GM23338 (cell line): ENCODE measurements around the gene PRTFDC1. TPM values are rescaled to one million over a fixed set of nuclear protein-coding genes. Genes with fewer than 3 reads are reported as not detected.

Experiments
- ATAC-seq: fragments of 200-7000 bp; cut with Tn5 transposase; 3 replicates; pipeline ENCODE4 v1.9.1; 2020
- DNase-seq: peaks from one replicate; pipeline ENCODE4 v3.0.0-alpha.2; 2015; ENCODE audit warnings: low spot score
- H2AFZ ChIP-seq: fragments of 200-600 bp; sonication (generic); 2 replicates; pipeline ENCODE4 v1.8.0; 2016; ENCODE audit warnings: antibody characterized with exemption, mild to moderate bottlenecking, moderate library complexity
- H3F3A ChIP-seq: fragments of 200-600 bp; sonication (generic); replicated peaks from 2 replicates; pipeline ENCODE4 v1.8.0; 2017; ENCODE audit warnings: antibody characterized with exemption, mixed run types, low read depth
- H3K27ac ChIP-seq: fragments of 200-600 bp; sonication (generic); 2 replicates; pipeline ENCODE4 v1.6.1; 2016; ENCODE audit warnings: low read depth
- H3K27me3 ChIP-seq: fragments of 200-600 bp; sonication (generic); 2 replicates; pipeline ENCODE4 v1.8.0; 2016; ENCODE audit warnings: mild to moderate bottlenecking, mixed run types, moderate library complexity; ENCODE audit not compliant: insufficient read depth
- H3K36me3 ChIP-seq: fragments of 200-600 bp; sonication (generic); 2 replicates; pipeline ENCODE4 v1.8.0; 2016; ENCODE audit warnings: mild to moderate bottlenecking; ENCODE audit not compliant: insufficient read depth
- H3K4me1 ChIP-seq: fragments of 200-600 bp; sonication (generic); 2 replicates; pipeline ENCODE4 v1.8.0; 2016; ENCODE audit warnings: mild to moderate bottlenecking, moderate library complexity; ENCODE audit not compliant: insufficient read depth
- H3K4me2 ChIP-seq: fragments of 200-600 bp; sonication (generic); 2 replicates; pipeline ENCODE4 v1.7.1; 2017; ENCODE audit warnings: mixed run types
- H3K4me3 ChIP-seq: fragments of 200-600 bp; sonication (generic); 2 replicates; pipeline ENCODE4 v1.6.1; 2016; ENCODE audit warnings: mixed run types
- H3K79me2 ChIP-seq: fragments of 200-600 bp; sonication (generic); replicated peaks from 2 replicates; pipeline ENCODE4 v1.8.0; 2017; ENCODE audit warnings: mild to moderate bottlenecking; ENCODE audit not compliant: insufficient read depth
- H3K9me2 ChIP-seq: fragments of 200-600 bp; sonication (generic); 2 replicates; pipeline ENCODE4 v1.8.0; 2017; ENCODE audit not compliant: insufficient read depth
- H4K20me1 ChIP-seq: fragments of 200-600 bp; sonication (generic); replicated peaks from 2 replicates; pipeline ENCODE4 v1.8.0; 2017; ENCODE audit warnings: mild to moderate bottlenecking; ENCODE audit not compliant: insufficient read depth
- H3K27ac Mint-ChIP-seq: 2 replicates; pipeline ENCODE4 v1.8.0; 2020; ENCODE audit warnings: inconsistent platforms, mild to moderate bottlenecking, moderate library complexity, mixed read lengths
- H3K27me3 Mint-ChIP-seq: 3 replicates; pipeline ENCODE4 v1.8.0; 2022; ENCODE audit warnings: low read depth, mild to moderate bottlenecking, moderate library complexity, mixed read lengths, inconsistent platforms; ENCODE audit not compliant: insufficient read depth, poor library complexity
- H3K36me3 Mint-ChIP-seq: 3 replicates; pipeline ENCODE4 v1.8.0; 2021; ENCODE audit warnings: low read depth, mild to moderate bottlenecking, inconsistent platforms, moderate library complexity, mixed read lengths
- H3K4me1 Mint-ChIP-seq: 3 replicates; pipeline ENCODE4 v1.8.0; 2020; ENCODE audit warnings: mild to moderate bottlenecking, inconsistent platforms, mixed read lengths
- H3K4me3 Mint-ChIP-seq: 3 replicates; pipeline ENCODE4 v1.8.0; 2021; ENCODE audit warnings: moderate library complexity, mild to moderate bottlenecking, inconsistent platforms, mixed read lengths
- H3K9me3 Mint-ChIP-seq: 3 replicates; pipeline ENCODE4 v1.8.0; 2020; ENCODE audit warnings: moderate library complexity, mild to moderate bottlenecking, inconsistent platforms, mixed read lengths
- CREB1 ChIP-seq: fragments of 250-450 bp; sonication (Bioruptor Pico); IDR thresholded peaks from 2 replicates; pipeline ENCODE4 v1.5.0; 2020; ENCODE audit warnings: low read depth, mild to moderate bottlenecking, moderate library complexity
- CTCF ChIP-seq, 2 experiments: fragments of 200-600 bp in 1 of 2; sonication (generic) in 1 of 2; conservative IDR thresholded peaks; 2 replicates each; pipeline versions ENCODE4 v1.5.1 to v1.6.1; 2016 to 2017; ENCODE audit warnings: antibody characterized with exemption in 2 of 2, low read depth in 2 of 2, mild to moderate bottlenecking in 2 of 2, moderate library complexity in 1 of 2
- ETS1 ChIP-seq: IDR thresholded peaks from 2 replicates; pipeline ENCODE4 v1.6.1; 2016; ENCODE audit warnings: antibody characterized with exemption
- EZH2 ChIP-seq: fragments of 200-600 bp; sonication (generic); IDR thresholded peaks from one replicate; pipeline ENCODE4 v1.8.0; 2017; ENCODE audit warnings: antibody characterized with exemption, mild to moderate bottlenecking, low read depth; ENCODE audit not compliant: unreplicated experiment
- EZH2phosphoT487 ChIP-seq: fragments of 200-600 bp; sonication (generic); IDR thresholded peaks from one replicate; pipeline ENCODE4 v1.8.1; 2018; ENCODE audit warnings: antibody characterized with exemption; ENCODE audit not compliant: unreplicated experiment
- JUNB ChIP-seq: IDR thresholded peaks from one replicate; pipeline ENCODE4 v1.6.1; 2016; ENCODE audit warnings: antibody characterized with exemption; ENCODE audit not compliant: unreplicated experiment
- NANOG ChIP-seq: IDR thresholded peaks from 2 replicates; pipeline ENCODE4 v1.6.1; 2016; ENCODE audit warnings: antibody characterized with exemption, borderline replicate concordance
- POLR2AphosphoS5 ChIP-seq: IDR thresholded peaks from 2 replicates; pipeline ENCODE4 v1.6.1; 2016; ENCODE audit warnings: antibody characterized with exemption, low read depth
- REST ChIP-seq: IDR thresholded peaks from one replicate; pipeline ENCODE4 v1.6.1; 2018; ENCODE audit warnings: antibody characterized with exemption; ENCODE audit not compliant: unreplicated experiment
- STAT1 ChIP-seq: IDR thresholded peaks from one replicate; pipeline ENCODE4 v1.6.1; 2016; ENCODE audit warnings: antibody characterized with exemption; ENCODE audit not compliant: unreplicated experiment
- ZNF114 ChIP-seq: fragments of 250-450 bp; sonication (Bioruptor Pico); IDR thresholded peaks from 2 replicates; pipeline ENCODE4 v1.5.0; 2020; ENCODE audit warnings: mild to moderate bottlenecking, moderate library complexity
- ZNF331 ChIP-seq: fragments of 250-450 bp; sonication (Bioruptor Pico); IDR thresholded peaks from 2 replicates; pipeline ENCODE4 v1.5.0; 2020; ENCODE audit warnings: low read depth, mild to moderate bottlenecking, moderate library complexity
- ZNF462 ChIP-seq: fragments of 250-450 bp; sonication (Bioruptor Pico); IDR thresholded peaks from 2 replicates; pipeline ENCODE4 v1.5.0; 2020; ENCODE audit warnings: mild to moderate bottlenecking, moderate library complexity
- polyA plus RNA-seq: library from polyadenylated mRNA; unstranded; fragments of >200 nt; fragmentation: Nextera tagmentation; extraction: Ambion mirVana; gene quantifications from 2 replicates; pipeline ENCODE4 v1.2.1, GENCODE V29; 2016
- total RNA-seq: library from RNA; depleted of rRNA; stranded (reverse); fragments of >200 nt; shearing (Covaris generic); gene quantifications from 2 replicates; pipeline ENCODE4 v1.2.3, GENCODE V29; 2014

Gene PRTFDC1
- total and polyA plus RNA-seq, 2 experiments from 2014 or later, result 7.9 to 9.1 TPM

- no peaks in the 10 kb centered on the region for H3K9me2 ChIP-seq
- H3K79me2 ChIP-seq, result no peaks in the 10 kb centered on the region
- H4K20me1 ChIP-seq, result no peaks in the 10 kb centered on the region
- H3K4me1 Mint-ChIP-seq, result peaks cover 32% of the 10 kb centered on the region
- H2AFZ ChIP-seq, result no peak overlapping the region
- no peak for ATAC-seq
- no peaks in the 10 kb centered on the region for H3F3A ChIP-seq
- H3K27ac ChIP-seq, result no peak overlapping the region
- H3K27me3 Mint-ChIP-seq, result peaks cover 5% of the 10 kb centered on the region
- H3K9me3 Mint-ChIP-seq, result no peaks in the 10 kb centered on the region
- H3K4me3 ChIP-seq, result no peak overlapping the region
- TF ChIP-seq JUNB (no peak), ZNF462 (CRISPR knock-in tag) (no peak), ZNF331 (CRISPR knock-in tag) (no peak), ETS1 (no peak), EZH2phosphoT487 (no peak), CTCF (conservative IDR thresholded peaks at IDR 0.05; ENCODE audit: low read depth in 2 of 2) (no peak), NANOG (no peak), REST (no peak), STAT1 (no peak), POLR2AphosphoS5 (no peak), CREB1 (CRISPR knock-in tag) (no peak), EZH2 (no peak), ZNF114 (CRISPR knock-in tag) (no peak)
- H3K27me3 ChIP-seq, result no peaks in the 10 kb centered on the region
- no peak for DNase-seq
- H3K4me1 ChIP-seq, result peaks cover 38% of the 10 kb centered on the region
- H3K36me3 Mint-ChIP-seq, result no peaks in the 10 kb centered on the region
- H3K36me3 ChIP-seq, result no peaks in the 10 kb centered on the region
- H3K4me3 Mint-ChIP-seq, result no peak overlapping the region
- no peak overlapping the region for H3K4me2 ChIP-seq
- no peak overlapping the region for H3K27ac Mint-ChIP-seq
Measured at GRCh38 chr10:24848195-24848594, 104.2 kb downstream of the PRTFDC1 start.
